Adrenal gland (tissue), 5 donors: ENCODE results near the gene ADD3.

ENCODE experiments used
- POLR2A ChIP-seq, 2 donors: fragments of 450-650 bp; IDR thresholded peaks; one replicate each; pipeline ENCODE4 v1.6.1; 2017; ENCODE audit warnings: antibody characterized with exemption in 2 of 2, mild to moderate bottlenecking in 2 of 2, moderate library complexity in 1 of 2
- TF ChIP-seq, protein P1 (sequence below), 6 experiments: fragments of 450-650 bp in 4 of 6; fragments of 200-600 bp in 2 of 6; sonication (generic) in 1 of 6; IDR thresholded peaks; 1 replicate in 5 of 6; 2 replicates in 1 of 6; pipeline versions ENCODE4 v1.5.1 to v1.8.0; 2016 to 2021; ENCODE audit warnings: antibody characterized with exemption in 6 of 6, mild to moderate bottlenecking in 2 of 6, moderate library complexity in 1 of 6
- donor health status: DM: no; HTN: no; CAD: no.

DNA sequence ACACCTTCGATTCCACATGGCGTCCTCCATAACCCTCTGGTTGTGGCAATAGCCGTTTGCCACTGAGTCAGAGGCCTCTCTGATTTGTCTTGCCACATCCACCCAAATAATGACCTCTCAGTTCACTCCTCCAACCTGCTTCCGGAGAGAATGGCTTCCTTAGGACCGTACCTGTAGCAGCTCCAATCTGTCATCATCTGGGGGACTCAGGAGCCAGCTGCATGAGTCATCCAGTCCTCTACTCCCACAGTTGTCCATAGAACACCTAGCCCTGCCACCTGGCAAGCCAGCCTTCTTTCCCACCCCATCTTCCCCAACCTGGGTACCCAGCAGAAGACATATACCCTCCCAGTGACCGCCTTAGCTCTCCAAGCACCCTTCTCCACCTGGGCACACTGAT lies 135.2 kb downstream of the ADD3 start:
- TF ChIP-seq, protein P1, sequence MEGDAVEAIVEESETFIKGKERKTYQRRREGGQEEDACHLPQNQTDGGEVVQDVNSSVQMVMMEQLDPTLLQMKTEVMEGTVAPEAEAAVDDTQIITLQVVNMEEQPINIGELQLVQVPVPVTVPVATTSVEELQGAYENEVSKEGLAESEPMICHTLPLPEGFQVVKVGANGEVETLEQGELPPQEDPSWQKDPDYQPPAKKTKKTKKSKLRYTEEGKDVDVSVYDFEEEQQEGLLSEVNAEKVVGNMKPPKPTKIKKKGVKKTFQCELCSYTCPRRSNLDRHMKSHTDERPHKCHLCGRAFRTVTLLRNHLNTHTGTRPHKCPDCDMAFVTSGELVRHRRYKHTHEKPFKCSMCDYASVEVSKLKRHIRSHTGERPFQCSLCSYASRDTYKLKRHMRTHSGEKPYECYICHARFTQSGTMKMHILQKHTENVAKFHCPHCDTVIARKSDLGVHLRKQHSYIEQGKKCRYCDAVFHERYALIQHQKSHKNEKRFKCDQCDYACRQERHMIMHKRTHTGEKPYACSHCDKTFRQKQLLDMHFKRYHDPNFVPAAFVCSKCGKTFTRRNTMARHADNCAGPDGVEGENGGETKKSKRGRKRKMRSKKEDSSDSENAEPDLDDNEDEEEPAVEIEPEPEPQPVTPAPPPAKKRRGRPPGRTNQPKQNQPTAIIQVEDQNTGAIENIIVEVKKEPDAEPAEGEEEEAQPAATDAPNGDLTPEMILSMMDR (IDR thresholded peaks at IDR 0.05): no peak
- no peak for TF ChIP-seq POLR2A (IDR thresholded peaks at IDR 0.05)
